Stimulated activated CD8-positive, alpha-beta memory T cell treated with anti-CD3 and anti-CD28 coated beads, Interleukin-15, amount 100 ng/mL, for 4 hours (primary cell): ENCODE results near the gene RANBP10.

Experiments used
- DNase-seq, 2 donors: peaks; one replicate each; pipeline ENCODE4 v3.0.0-alpha.2; 2020; ENCODE audit warnings: low read depth in 2 of 2

The RANBP10 gene

DNA sequence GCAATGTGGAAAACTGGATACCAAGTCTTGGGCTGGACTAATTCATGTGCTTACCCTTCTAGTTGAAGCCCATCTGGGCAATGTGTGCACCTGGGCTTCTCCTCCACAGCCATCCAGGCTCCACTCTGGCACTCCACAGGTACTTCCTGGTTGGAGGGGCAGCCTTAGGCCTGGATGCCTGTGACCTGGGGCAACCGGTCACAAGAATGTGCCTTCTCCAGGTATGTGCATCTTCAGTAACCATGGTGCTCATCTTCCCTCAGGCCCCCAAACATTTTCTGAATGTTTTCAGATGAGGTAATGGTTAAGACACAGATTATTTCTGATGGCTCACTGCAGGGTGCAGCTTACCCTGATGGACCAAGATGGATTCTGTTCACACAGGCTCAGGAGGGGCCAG, 128.6 kb downstream of the RANBP10 start:
- DNase-seq = no peak

- DNase-seq = no peak
Measured at GRCh38 chr16:67676939-67677338, 129.4 kb downstream of the RANBP10 start.

GRCh38 chr16:67676516-67676915, 129.8 kb downstream of the RANBP10 start:
- no peak for DNase-seq

GRCh38 chr16:67675999-67676398, 130.4 kb downstream of the RANBP10 start:
- DNase-seq = no peak

- DNase-seq = no peak
Measured at GRCh38 chr16:67675579-67675935, 130.8 kb downstream of the RANBP10 start.

GRCh38 chr16:67674851-67675578, 131.3 kb downstream of the RANBP10 start:
- no peak for DNase-seq

- DNase-seq = no peak
Measured at GRCh38 chr16:67673712-67674580, 132.4 kb downstream of the RANBP10 start.
